GM19193 (cell line): ENCODE results near the gene SELENOO.

Source experiments
- POLR2A ChIP-seq: IDR thresholded peaks from 4 replicates; pipeline ENCODE4 v1.6.1; 2011; ENCODE audit not compliant: insufficient read depth, insufficient read length; ENCODE audit errors: extremely low read depth

SELENOO gene

GRCh38 chr22:50188356-50188755 lies 12.5 kb upstream of the SELENOO start:
- TF ChIP-seq POLR2A = no peak

- TF ChIP-seq POLR2A = no peak
These were observed 11.5 kb upstream of the SELENOO start for GRCh38 chr22:50189184-50189848.

GRCh38 chr22:50189849-50190181 lies 11.0 kb upstream of the SELENOO start:
- TF ChIP-seq POLR2A = no peak

- TF ChIP-seq POLR2A = peak; percentile 82
These were observed 10.4 kb upstream of the SELENOO start for GRCh38 chr22:50190182-50190940.

- no peak for TF ChIP-seq POLR2A
These were observed 9.7 kb upstream of the SELENOO start for GRCh38 chr22:50190941-50191741.

- TF ChIP-seq POLR2A = no peak
These were observed 8.2 kb upstream of the SELENOO start for GRCh38 chr22:50192436-50193204.

- no peak for TF ChIP-seq POLR2A
These were observed 7.2 kb upstream of the SELENOO start for GRCh38 chr22:50193621-50194020.

GRCh38 chr22:50194037-50194805 lies 6.6 kb upstream of the SELENOO start:
- no peak for TF ChIP-seq POLR2A

GRCh38 chr22:50196256-50196655 lies 4.6 kb upstream of the SELENOO start:
- TF ChIP-seq POLR2A = no peak

GRCh38 chr22:50197000-50197800 lies 3.6 kb upstream of the SELENOO start:
- TF ChIP-seq POLR2A = no peak

- no peak for TF ChIP-seq POLR2A
These were observed 2.8 kb upstream of the SELENOO start for GRCh38 chr22:50197856-50198623.

- no peak for TF ChIP-seq POLR2A
These were observed 2.2 kb upstream of the SELENOO start for GRCh38 chr22:50198624-50199017.
